K562 (cell line): ENCODE data around the gene EGLN3. TPM values are rescaled to one million over a fixed set of nuclear protein-coding genes. Genes with fewer than 3 reads are reported as not detected.
A peak's percentile ranks its signal among the peaks of the same experiment; 100 is the strongest.

Source experiments
- ATAC-seq: fragments of 200-7000 bp; cut with Tn5 transposase; 3 replicates; pipeline ENCODE4 v1.9.1; 2020; ENCODE audit warnings: moderate library complexity
- BruUV-seq: library from RNA; stranded (reverse); fragments of 400-500 nt; replicated peaks from 2 replicates; lab custom pipeline; 2021; lab: Mats Ljungman, UMichigan
- CTCF ChIA-PET: fragments of 300-600 bp; formaldehyde crosslinking; extraction: SDS; loops from one replicate; lab custom pipeline; 2021; ENCODE audit warnings: low intra/inter-chr PET ratio; lab: Yijun Ruan, JAX
- POLR2A ChIA-PET: fragments of 300-600, 350-650 bp; sonication (Branson Sonifier 250); formaldehyde crosslinking; extraction: SDS; loops from one replicate; lab custom pipeline; 2021; ENCODE audit warnings: antibody characterized with exemption, inconsistent platforms; lab: Yijun Ruan, JAX
- DNase-seq, 4 experiments: peaks; one replicate each; pipeline versions ENCODE4 v3.0.0 to v3.0.0-alpha.2; 2011 to 2018; ENCODE audit warnings: low spot score in 3 of 4, mixed read lengths in 3 of 4; ENCODE audit errors: extremely low read depth in 1 of 4
- FAIRE-seq: peaks from 2 replicates; lab custom pipeline; 2011; peaks lifted over from hg19 to GRCh38; lab: Jason Lieb, UNC
- H2AFZ ChIP-seq: 2 replicates; pipeline ENCODE4 v1.6.0; 2011; ENCODE audit warnings: low read depth, low read length, control low read depth, inconsistent platforms
- H3K27ac ChIP-seq: fragments of 200-600 bp; 3 replicates; pipeline ENCODE4 v1.8.0; 2011; ENCODE audit warnings: low read depth, mild to moderate bottlenecking, control low read depth, inconsistent platforms, low read length, moderate library complexity, mixed read lengths; ENCODE audit errors: extremely low read depth
- H3K27me3 ChIP-seq, 2 experiments: fragments of 300-600 bp in 1 of 2; 2 replicates in 1 of 2; 3 replicates in 1 of 2; pipeline versions ENCODE4 v1.6.0 to v1.8.0; 2011; ENCODE audit warnings: inconsistent platforms in 2 of 2, low read length in 2 of 2, mild to moderate bottlenecking in 1 of 2, mixed read lengths in 1 of 2, moderate library complexity in 1 of 2; ENCODE audit not compliant: control insufficient read depth in 2 of 2, insufficient read depth in 2 of 2
- H3K36me3 ChIP-seq: fragments of 300-600 bp; 3 replicates; pipeline ENCODE4 v1.8.0; 2011; ENCODE audit warnings: mild to moderate bottlenecking, low read length, inconsistent platforms; ENCODE audit not compliant: control insufficient read depth, insufficient read depth
- H3K4me1 ChIP-seq, 2 experiments: fragments of 200-600 bp in 1 of 2; replicated peaks in 1 of 2; 2 replicates in 1 of 2; 3 replicates in 1 of 2; pipeline versions ENCODE4 v1.5.1 to v1.8.0; 2011; ENCODE audit warnings: inconsistent platforms in 2 of 2, low read length in 2 of 2, mild to moderate bottlenecking in 1 of 2, mixed read lengths in 1 of 2, moderate library complexity in 1 of 2; ENCODE audit not compliant: control insufficient read depth in 2 of 2, insufficient read depth in 2 of 2
- H3K4me2 ChIP-seq: 2 replicates; pipeline ENCODE4 v1.6.1; 2011; ENCODE audit warnings: low read length, control low read depth, inconsistent platforms, mixed read lengths; ENCODE audit not compliant: insufficient read depth
- H3K4me3 ChIP-seq: fragments of 200-600 bp; sonication (generic), shearing (Covaris generic); 2 replicates; pipeline ENCODE4 v1.5.1; 2016; ENCODE audit warnings: control low read depth, inconsistent platforms
- H3K79me2 ChIP-seq: fragments of 200-600 bp; 3 replicates; pipeline ENCODE4 v1.8.0; 2011; ENCODE audit warnings: low read length, inconsistent platforms; ENCODE audit not compliant: control insufficient read depth, insufficient read depth
- H3K9ac ChIP-seq, 2 experiments: 2 replicates each; pipeline versions ENCODE4 v1.6.0 to v1.6.1; 2011; ENCODE audit warnings: low read depth in 2 of 2, low read length in 2 of 2, control low read depth in 1 of 2, inconsistent platforms in 1 of 2, mild to moderate bottlenecking in 1 of 2, mixed read lengths in 1 of 2; ENCODE audit not compliant: insufficient read depth in 1 of 2
- H3K9me1 ChIP-seq: one replicate; pipeline ENCODE4 v1.6.0; 2011; ENCODE audit warnings: inconsistent platforms, mild to moderate bottlenecking, low read length, moderate library complexity; ENCODE audit not compliant: control insufficient read depth, insufficient read depth
- H3K9me3 ChIP-seq: replicated peaks from 2 replicates; pipeline ENCODE4 v1.5.1; 2011; ENCODE audit warnings: low read depth, low read length, inconsistent platforms; ENCODE audit not compliant: control insufficient read depth, insufficient read depth
- H4K20me1 ChIP-seq: replicated peaks from 2 replicates; pipeline ENCODE4 v1.6.1; 2011; ENCODE audit warnings: low read length, inconsistent platforms, mixed read lengths; ENCODE audit not compliant: control insufficient read depth, insufficient read depth
- ATF1 ChIP-seq, 2 experiments: fragments of 450-650 bp in 1 of 2; IDR thresholded peaks; 2 replicates each; pipeline ENCODE4 v1.6.1; 2016; ENCODE audit warnings: missing compliant biosample characterization in 1 of 2, missing genetic modification characterization in 1 of 2
- ELF4 ChIP-seq: fragments of 450-650 bp; formaldehyde crosslinking; IDR thresholded peaks from 2 replicates; pipeline ENCODE4 v1.4.0; 2022; ENCODE audit warnings: missing genetic modification characterization
- KHSRP ChIP-seq: fragments of 450-650 bp; IDR thresholded peaks from 2 replicates; pipeline ENCODE4 v1.6.1; 2017
- MAFG ChIP-seq: fragments of 450-650 bp; conservative IDR thresholded peaks from 2 replicates; pipeline ENCODE4 v1.6.1; 2016; ENCODE audit warnings: missing genetic modification characterization, missing compliant biosample characterization
- MAFK ChIP-seq: IDR thresholded peaks from 2 replicates; pipeline ENCODE4 v1.6.1; 2011; ENCODE audit warnings: low read length, improper control_type of control experiment
- NBN ChIP-seq: fragments of 450-650 bp; IDR thresholded peaks from 2 replicates; pipeline ENCODE4 v1.6.1; 2016; ENCODE audit warnings: low read depth, mild to moderate bottlenecking
- NCOA6 ChIP-seq: fragments of 450-650 bp; IDR thresholded peaks from 2 replicates; pipeline ENCODE4 v1.6.1; 2017; ENCODE audit warnings: mild to moderate bottlenecking
- POLR2AphosphoS5 ChIP-seq: IDR thresholded peaks from 2 replicates; pipeline ENCODE4 v1.6.1; 2011; ENCODE audit warnings: mild to moderate bottlenecking, low read depth, low read length, moderate library complexity; ENCODE audit not compliant: control insufficient read depth, insufficient read depth
- RBM14 ChIP-seq: fragments of 200-400 bp; formaldehyde crosslinking; IDR thresholded peaks from 2 replicates; pipeline ENCODE4 v1.6.1; 2018; ENCODE audit warnings: low read depth, mild to moderate bottlenecking, low read length, moderate library complexity, borderline replicate concordance; ENCODE audit not compliant: insufficient read depth
- RHOXF2B ChIP-seq: fragments of 250-450 bp; sonication (Bioruptor Pico); conservative IDR thresholded peaks from 2 replicates; pipeline ENCODE4 v1.5.1; 2021
- SREBF1 ChIP-seq: fragments of 150-350 bp; IDR thresholded peaks from 2 replicates; pipeline ENCODE4 v1.6.1; 2014; ENCODE audit warnings: antibody characterized with exemption, low read depth, low read length, borderline replicate concordance
- U2AF1 ChIP-seq: fragments of 200-400 bp; formaldehyde crosslinking; optimal IDR thresholded peaks from 2 replicates; pipeline ENCODE3; 2017; ENCODE audit warnings: mild to moderate bottlenecking, low read depth, low read length, moderate library complexity
- YBX1 ChIP-seq: fragments of 450-650 bp; IDR thresholded peaks from 2 replicates; pipeline ENCODE4 v1.7.1; 2016; ENCODE audit warnings: mild to moderate bottlenecking
- ZBTB1 ChIP-seq: sonication (generic); formaldehyde crosslinking; IDR thresholded peaks from 2 replicates; pipeline ENCODE4 v1.8.1; 2023; ENCODE audit warnings: missing genetic modification reagents, low read depth, mild to moderate bottlenecking, borderline replicate concordance
- ZKSCAN8 ChIP-seq: fragments of 200-800 bp; sonication (Bioruptor generic); IDR thresholded peaks from 2 replicates; pipeline ENCODE4 v1.6.1; 2016; ENCODE audit warnings: missing genetic modification characterization, missing compliant biosample characterization
- ZNF512 ChIP-seq: IDR thresholded peaks from 2 replicates; pipeline ENCODE4 v1.6.1; 2016; ENCODE audit warnings: missing genetic modification characterization, missing compliant biosample characterization
- ZSCAN29 ChIP-seq: fragments of 450-650 bp; IDR thresholded peaks from 2 replicates; pipeline ENCODE4 v1.6.1; 2017
- WGBS: fragments of 100-300 bp; shearing (Covaris generic); methylation state at CpG from one replicate; pipeline ENCODE4 v1.1.6; 2016; ENCODE audit warnings: low coverage, mixed read lengths; ENCODE audit not compliant: insufficient coverage; ENCODE audit errors: missing lambda C conversion rate; 5-methylcytosine and 5-hydroxymethylcytosine counted together
- in situ Hi-C: fragments of 300-500 bp; cut with MboI; formaldehyde crosslinking; loops from 4 replicates; pipeline ENCODE4 v1.15.0; 2018; ENCODE audit warnings: inconsistent platforms, mixed read lengths
- intact Hi-C: fragments of 100-400 bp; cut with micrococcal nuclease; formaldehyde crosslinking; loops from 2 replicates; pipeline ENCODE4 v1.14.2; 2022
- polyA plus RNA-seq, 8 experiments: library from polyadenylated mRNA; depleted of rRNA in 4 of 8; stranded (reverse) in 5 of 8; unstranded in 3 of 8; fragments of >200 nt; fragmentation: Nextera tagmentation in 2 of 8; fragmentation: Illumina TruSeq in 1 of 8; extraction: Ambion mirVana in 2 of 8; extraction: Trizol in 1 of 8; gene quantifications; 2 replicates each; pipeline versions ENCODE4 v1.2.1 to v1.2.3, GENCODE V29; 2011 to 2014; ENCODE audit warnings: inconsistent platforms in 1 of 8, missing spikeins in 1 of 8
- total RNA-seq, 7 experiments: library from RNA; depleted of rRNA in 6 of 7; stranded (reverse); fragments of >200 nt in 6 of 7; fragmentation: Illumina TruSeq in 2 of 7; extraction: Trizol in 2 of 7; gene quantifications; 2 replicates each; pipeline versions ENCODE4 v1.2.1 to v1.2.3, GENCODE V29; 2011 to 2021; ENCODE audit warnings: low replicate concordance in 1 of 7
- TF ChIP-seq, protein P1 (sequence below): fragments of 450-650 bp; IDR thresholded peaks from 2 replicates; pipeline ENCODE4 v1.6.1; 2018; ENCODE audit warnings: mild to moderate bottlenecking, low read depth; ENCODE audit not compliant: partially characterized antibody
- TF ChIP-seq, protein P2 (sequence below): fragments of 450-650 bp; formaldehyde crosslinking; IDR thresholded peaks from 2 replicates; pipeline ENCODE4 v1.4.0; 2022; ENCODE audit warnings: missing genetic modification characterization

EGLN3 gene
- total and polyA plus RNA-seq, 9 of the 15 experiments (the other 6 are each of a cell fraction or from before 2014, with no cell fraction given), result 2.5 to 87.6 (median 5.8) TPM

DNA sequence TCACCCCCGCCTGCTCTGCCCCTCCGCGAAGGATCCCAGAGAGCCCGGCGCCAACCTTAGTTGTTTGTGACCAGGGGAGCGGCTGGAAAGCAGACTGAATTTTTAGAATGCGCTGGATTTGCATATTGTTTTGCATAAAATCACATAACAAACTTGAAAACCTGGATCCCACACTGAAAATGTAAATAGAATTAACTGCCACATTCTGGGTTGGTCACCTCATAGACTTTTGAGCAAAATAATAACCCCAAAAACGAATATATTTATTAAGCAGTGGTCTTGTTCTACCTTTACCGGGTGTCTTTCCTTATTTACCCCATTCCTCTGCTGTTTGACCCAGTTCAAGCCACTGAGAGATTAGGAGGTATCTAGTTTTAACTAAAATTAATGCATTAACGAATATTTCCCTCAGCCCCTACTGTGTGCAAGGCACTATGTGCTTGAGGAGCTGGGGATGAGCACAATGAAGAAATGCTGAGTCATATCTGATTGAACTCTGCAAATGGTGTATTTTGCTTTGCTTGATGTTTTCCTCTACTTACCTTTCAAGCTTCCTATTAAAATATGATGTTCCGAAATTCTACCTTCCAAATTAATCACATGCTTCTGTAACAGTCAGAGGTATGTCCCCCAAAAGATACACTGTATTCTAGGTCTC, 438 bp upstream of the EGLN3 start:
- CTCF ChIA-PET, result interaction anchor here (0.7 kb wide), 1 partner anchor 113 kb away, joined by 4 read pairs; no protein-coding TSS in a partner anchor
- H3K9ac ChIP-seq, result peak overlapping the region in 1 of 2 experiments; percentile 69; a peak in 2 of 4 replicates
- H3K36me3 ChIP-seq, result peaks cover 11% of the 10 kb centered on the region; the same call in 1 of the 3 replicates
- H3K4me2 ChIP-seq, result peak overlapping the region; percentile 56
- in situ Hi-C loops, result no loop called here
- no peaks in the 10 kb centered on the region for H3K27me3 ChIP-seq
- H3K79me2 ChIP-seq, result peaks cover 46% of the 10 kb centered on the region
- peak overlapping the region; percentile 2; the same call in 1 of the 3 replicates for H3K27ac ChIP-seq
- no peak for FAIRE-seq
- H3K9me3 ChIP-seq, result no peaks in the 10 kb centered on the region
- no TSS peak for BruUV-seq
- WGBS, result 9% methylated on average over 8 of the region's 11 CpGs
- H4K20me1 ChIP-seq, result 0 out of 2 replicates have a peak, but pooled peaks cover 6% of the 10 kb centered on the region
- DNase-seq, result no peak
- POLR2A ChIA-PET, result interaction anchor here (0.6 to 2.6 kb wide), 15 partner anchors 8 to 215 kb away, joined by 3 to 28 read pairs (median 3); no protein-coding TSS in a partner anchor
- intact Hi-C loops, result no loop called here
- peak overlapping the region; percentile 62 for H2AFZ ChIP-seq
- H3K4me1 ChIP-seq, result peaks cover 6 to 11% of the 10 kb centered on the region in 2 experiments; a peak in 4 of 5 replicates
- H3K4me3 ChIP-seq, result peak overlapping the region; percentile 60
- ATAC-seq, result no peak
- no peaks in the 10 kb centered on the region for H3K9me1 ChIP-seq
- TF ChIP-seq U2AF1, result peak; percentile 3
- TF ChIP-seq ZKSCAN8 (CRISPR knock-in tag), result no peak
- peak; percentile 91 for TF ChIP-seq MAFK
- TF ChIP-seq RBM14, result no peak
- TF ChIP-seq ZSCAN29, result no peak
- TF ChIP-seq MAFG (tag), result peak; percentile 95
- TF ChIP-seq ZNF512 (tag), result no peak
- TF ChIP-seq, protein P1, sequence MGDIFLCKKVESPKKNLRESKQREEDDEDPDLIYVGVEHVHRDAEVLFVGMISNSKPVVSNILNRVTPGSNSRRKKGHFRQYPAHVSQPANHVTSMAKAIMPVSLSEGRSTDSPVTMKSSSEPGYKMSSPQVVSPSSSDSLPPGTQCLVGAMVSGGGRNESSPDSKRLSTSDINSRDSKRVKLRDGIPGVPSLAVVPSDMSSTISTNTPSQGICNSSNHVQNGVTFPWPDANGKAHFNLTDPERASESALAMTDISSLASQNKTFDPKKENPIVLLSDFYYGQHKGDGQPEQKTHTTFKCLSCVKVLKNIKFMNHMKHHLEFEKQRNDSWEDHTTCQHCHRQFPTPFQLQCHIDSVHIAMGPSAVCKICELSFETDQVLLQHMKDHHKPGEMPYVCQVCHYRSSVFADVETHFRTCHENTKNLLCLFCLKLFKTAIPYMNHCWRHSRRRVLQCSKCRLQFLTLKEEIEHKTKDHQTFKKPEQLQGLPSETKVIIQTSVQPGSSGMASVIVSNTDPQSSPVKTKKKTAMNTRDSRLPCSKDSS, result no peak
- no peak for TF ChIP-seq SREBF1
- no peak for TF ChIP-seq POLR2AphosphoS5
- no peak for TF ChIP-seq ATF1 (CRISPR knock-in tag; IDR thresholded peaks at IDR 0.05)
- TF ChIP-seq ATF1 (tag; IDR thresholded peaks at IDR 0.05), result no peak
- TF ChIP-seq RHOXF2B (CRISPR knock-in tag), result no peak
- TF ChIP-seq NCOA6, result no peak
- TF ChIP-seq ZBTB1 (CRISPR knock-in tag), result no peak
- no peak for TF ChIP-seq NBN
- TF ChIP-seq YBX1, result no peak
- TF ChIP-seq, protein P2, sequence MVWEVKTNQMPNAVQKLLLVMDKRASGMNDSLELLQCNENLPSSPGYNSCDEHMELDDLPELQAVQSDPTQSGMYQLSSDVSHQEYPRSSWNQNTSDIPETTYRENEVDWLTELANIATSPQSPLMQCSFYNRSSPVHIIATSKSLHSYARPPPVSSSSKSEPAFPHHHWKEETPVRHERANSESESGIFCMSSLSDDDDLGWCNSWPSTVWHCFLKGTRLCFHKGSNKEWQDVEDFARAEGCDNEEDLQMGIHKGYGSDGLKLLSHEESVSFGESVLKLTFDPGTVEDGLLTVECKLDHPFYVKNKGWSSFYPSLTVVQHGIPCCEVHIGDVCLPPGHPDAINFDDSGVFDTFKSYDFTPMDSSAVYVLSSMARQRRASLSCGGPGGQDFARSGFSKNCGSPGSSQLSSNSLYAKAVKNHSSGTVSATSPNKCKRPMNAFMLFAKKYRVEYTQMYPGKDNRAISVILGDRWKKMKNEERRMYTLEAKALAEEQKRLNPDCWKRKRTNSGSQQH (CRISPR knock-in tag), result no peak
- no peak for TF ChIP-seq ELF4 (CRISPR knock-in tag)
- no peak for TF ChIP-seq KHSRP
